Adrenal gland (tissue), 12 donors: Measurements from ENCODE around the gene MYH10. TPM values are rescaled to one million over a fixed set of nuclear protein-coding genes. Genes with fewer than 3 reads are reported as not detected.

ENCODE experiments used
- DNase-seq, 7 donors: peaks; one replicate each; pipeline ENCODE4 v3.0.0-alpha.2; 2019 to 2020
- H3K27ac ChIP-seq, 5 donors: fragments of 200-600 bp; sonication (generic) in 4 of 5; 1 replicate in 3 of 5; 2 replicates in 2 of 5; pipeline versions ENCODE4 v1.5.1 to v1.8.0; 2016 to 2020; ENCODE audit warnings: mild to moderate bottlenecking in 1 of 5
- H3K27me3 ChIP-seq: fragments of 200-600 bp; 2 replicates; pipeline ENCODE4 v1.8.0; 2021
- H3K36me3 ChIP-seq, 2 donors: fragments of 200-600 bp; replicated peaks in 1 of 2; 1 replicate in 1 of 2; 2 replicates in 1 of 2; pipeline versions ENCODE4 v1.5.1 to v1.8.0; 2018 to 2022
- H3K4me1 ChIP-seq, 2 donors: fragments of 200-600 bp; replicated peaks in 1 of 2; 1 replicate in 1 of 2; 2 replicates in 1 of 2; pipeline versions ENCODE4 v1.5.1 to v1.8.0; 2018 to 2021
- H3K4me3 ChIP-seq, 4 donors: fragments of 200-600 bp; sonication (generic) in 3 of 4; one replicate each; pipeline ENCODE4 v1.5.1; 2016 to 2018
- H3K9me3 ChIP-seq, 3 donors: fragments of 200-600 bp; sonication (generic) in 1 of 3; replicated peaks in 1 of 3; 1 replicate in 2 of 3; 2 replicates in 1 of 3; pipeline versions ENCODE4 v1.5.1 to v1.8.0; 2016 to 2021
- POLR2A ChIP-seq, 2 donors: fragments of 450-650 bp; IDR thresholded peaks; one replicate each; pipeline ENCODE4 v1.6.1; 2017; ENCODE audit warnings: antibody characterized with exemption in 2 of 2, mild to moderate bottlenecking in 2 of 2, moderate library complexity in 1 of 2
- WGBS, 4 donors: extraction: QIAGEN DNeasy Blood & Tissue Kit in 2 of 4; methylation state at CpG; one replicate each; pipeline versions ENCODE4 v1.1.5 to v1.1.7; 2013 to 2017; 5-methylcytosine and 5-hydroxymethylcytosine counted together
- intact Hi-C, 2 donors: fragments of 100-400 bp; cut with DNase I; formaldehyde crosslinking; loops; one replicate each; pipeline versions ENCODE4 v1.14.1 to v1.15.0; 2022 to 2023
- polyA plus RNA-seq, 3 donors: library from polyadenylated mRNA; stranded (reverse); fragments of 200-250 nt in 2 of 3; fragments of 350-450 nt in 1 of 3; fragmentation: Illumina TruSeq in 1 of 3; extraction: RNeasy Lipid Tissue Mini Kit (QIAGEN cat#74804) in 1 of 3; gene quantifications; one replicate each; pipeline ENCODE4 v1.2.3, GENCODE V29; 2013 to 2014
- total RNA-seq, 9 donors: library from RNA; depleted of rRNA in 4 of 9; stranded (reverse); fragments of >200 nt in 4 of 9; fragments of 120-200 nt in 1 of 9; fragmentation: NEBNext Ultra II Directional in 1 of 9; extraction: Animal tissue kit (Norgen Biotek cat#: 25700) in 1 of 9; gene quantifications; one replicate each; pipeline versions ENCODE4 v1.1.0 to v1.2.4, GENCODE V29; 2013 to 2023
- TF ChIP-seq, protein P1 (sequence below), 6 experiments: fragments of 450-650 bp in 4 of 6; fragments of 200-600 bp in 2 of 6; sonication (generic) in 1 of 6; IDR thresholded peaks; 1 replicate in 5 of 6; 2 replicates in 1 of 6; pipeline versions ENCODE4 v1.5.1 to v1.8.0; 2016 to 2021; ENCODE audit warnings: antibody characterized with exemption in 6 of 6, mild to moderate bottlenecking in 2 of 6, moderate library complexity in 1 of 6
- donor health status: healthy with polysubstance abuse.
- donor health status: Bipolar disorder and iron deficiency.
- donor health status: DM: yes; HTN: yes; CAD: no.
- donor health status: DM: no; HTN: no; CAD: no.
- donor health status: DM: no; HTN: no; CAD: no.
- donor health status: DM: yes; HTN: yes; CAD: no.

Gene MYH10
- total and polyA plus RNA-seq, 12 donors: 9.8 to 101 (median 41.0) TPM

DNA sequence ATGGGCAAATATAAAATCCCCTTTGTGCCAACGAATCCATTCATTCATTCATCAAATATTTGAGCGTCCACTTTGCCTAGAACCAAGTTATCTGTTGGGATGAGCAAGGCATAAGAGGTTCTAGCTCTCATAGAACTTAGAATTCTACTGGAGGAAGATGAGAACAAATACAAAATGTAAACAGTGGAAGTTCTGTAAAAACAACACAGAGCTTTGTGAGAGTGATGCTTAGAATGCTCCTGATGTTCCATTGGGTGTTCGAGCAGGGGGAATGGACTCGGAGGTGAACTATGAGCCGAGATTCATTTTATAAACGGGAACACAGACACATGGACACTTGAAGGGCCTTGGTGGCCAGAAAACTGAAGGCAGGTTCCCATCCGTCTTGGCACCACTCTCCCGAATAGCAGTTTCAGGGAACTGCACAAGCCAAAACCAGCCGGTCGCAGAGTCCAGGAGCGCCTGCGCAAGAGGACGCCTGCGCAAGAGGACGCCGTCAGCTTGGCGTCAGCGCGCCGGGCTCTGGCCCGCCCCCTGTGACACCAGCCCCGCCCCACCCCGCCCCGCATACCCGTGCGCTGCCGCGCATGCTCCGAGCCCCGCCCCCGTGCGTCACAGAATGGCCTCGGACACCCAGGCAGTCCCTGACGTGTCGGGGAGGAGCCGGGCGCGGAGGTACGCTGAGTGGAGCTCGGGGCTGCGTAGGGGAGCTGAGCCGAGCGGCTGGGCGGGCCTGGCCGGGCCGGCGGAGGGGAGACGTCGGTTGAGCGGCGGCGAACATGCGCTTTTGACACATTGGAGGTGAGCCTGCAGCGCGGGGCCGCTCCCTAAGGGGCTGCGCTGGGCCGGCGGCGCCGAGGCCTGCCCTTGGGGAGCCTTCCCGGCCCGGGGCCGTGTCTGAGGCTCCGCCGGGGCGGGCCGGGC, 195.0 kb downstream of the MYH10 start, which contains the start of gene NDEL1:
TSS of gene NDEL1 (plus strand) at position 640 of the 924 bp plus-strand sequence. CDS start 8,388 bp downstream, outside the sequence.
- peak within 1 kb of the TSS; percentile 98 to 100 (median 99) for H3K27ac ChIP-seq
- 2 to 35% (median 11%) methylated on average over 4 to 68 of the region's 68 CpGs for WGBS, 4 donors
- H3K4me3 ChIP-seq: peak within 1 kb of the TSS; percentile 31 to 94 (median 72)
- peaks cover 0 to 7% of the 10 kb centered on the region in 2 donors for H3K36me3 ChIP-seq
- no peaks in the 10 kb centered on the region for H3K27me3 ChIP-seq
- no peaks in the 10 kb centered on the region for H3K9me3 ChIP-seq
- peak; percentile 99 to 100 (median 99) for DNase-seq
- peak; percentile 99 to 100 for TF ChIP-seq POLR2A (IDR thresholded peaks at IDR 0.05)
- TF ChIP-seq, protein P1, sequence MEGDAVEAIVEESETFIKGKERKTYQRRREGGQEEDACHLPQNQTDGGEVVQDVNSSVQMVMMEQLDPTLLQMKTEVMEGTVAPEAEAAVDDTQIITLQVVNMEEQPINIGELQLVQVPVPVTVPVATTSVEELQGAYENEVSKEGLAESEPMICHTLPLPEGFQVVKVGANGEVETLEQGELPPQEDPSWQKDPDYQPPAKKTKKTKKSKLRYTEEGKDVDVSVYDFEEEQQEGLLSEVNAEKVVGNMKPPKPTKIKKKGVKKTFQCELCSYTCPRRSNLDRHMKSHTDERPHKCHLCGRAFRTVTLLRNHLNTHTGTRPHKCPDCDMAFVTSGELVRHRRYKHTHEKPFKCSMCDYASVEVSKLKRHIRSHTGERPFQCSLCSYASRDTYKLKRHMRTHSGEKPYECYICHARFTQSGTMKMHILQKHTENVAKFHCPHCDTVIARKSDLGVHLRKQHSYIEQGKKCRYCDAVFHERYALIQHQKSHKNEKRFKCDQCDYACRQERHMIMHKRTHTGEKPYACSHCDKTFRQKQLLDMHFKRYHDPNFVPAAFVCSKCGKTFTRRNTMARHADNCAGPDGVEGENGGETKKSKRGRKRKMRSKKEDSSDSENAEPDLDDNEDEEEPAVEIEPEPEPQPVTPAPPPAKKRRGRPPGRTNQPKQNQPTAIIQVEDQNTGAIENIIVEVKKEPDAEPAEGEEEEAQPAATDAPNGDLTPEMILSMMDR (IDR thresholded peaks at IDR 0.05): peak in 1 of 6 experiments; percentile 18
- H3K4me1 ChIP-seq: peaks cover 10 to 35% of the 10 kb centered on the region in 2 donors
- intact Hi-C loops: no loop called here

DNA sequence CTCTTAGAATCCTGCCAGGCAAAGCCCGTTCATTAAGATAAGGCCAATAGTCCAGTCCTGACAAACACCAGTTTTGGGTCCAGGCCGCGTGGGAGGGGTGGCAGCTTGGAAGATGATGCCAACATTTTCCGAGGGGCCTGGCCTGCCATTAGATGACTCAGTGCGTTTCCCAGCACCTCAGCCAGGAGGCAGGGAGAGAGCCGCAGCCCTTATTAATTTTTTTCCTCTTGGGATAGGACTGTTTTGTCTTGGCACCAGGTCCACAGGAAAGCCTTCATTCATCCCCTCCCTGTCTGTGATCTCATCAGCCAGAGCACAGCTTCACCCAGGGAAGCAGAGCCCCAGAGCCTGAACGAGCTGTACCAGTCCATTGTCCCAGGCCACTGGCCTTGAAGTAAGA, 199.6 kb downstream of the MYH10 start:
- TF ChIP-seq, protein P1 (IDR thresholded peaks at IDR 0.05): peak in 1 of 6 experiments; percentile 5
- peak in 1 of 2 donors; percentile 43 for TF ChIP-seq POLR2A (IDR thresholded peaks at IDR 0.05)
- H3K36me3 ChIP-seq: no peaks in the 10 kb centered on the region
- DNase-seq: peak; percentile 55 to 91 (median 86)
- 28 to 51% (median 44%) methylated on average over 7 of the region's 7 CpGs for WGBS, 4 donors
- peaks cover 0 to 11% of the 10 kb centered on the region in 2 donors for H3K4me1 ChIP-seq
- intact Hi-C loops: no loop called here
- no peaks in the 10 kb centered on the region for H3K9me3 ChIP-seq
- H3K27ac ChIP-seq: peak overlapping the region; percentile 29 to 86 (median 60)
- no peak overlapping the region for H3K4me3 ChIP-seq
- no peaks in the 10 kb centered on the region for H3K27me3 ChIP-seq

DNA sequence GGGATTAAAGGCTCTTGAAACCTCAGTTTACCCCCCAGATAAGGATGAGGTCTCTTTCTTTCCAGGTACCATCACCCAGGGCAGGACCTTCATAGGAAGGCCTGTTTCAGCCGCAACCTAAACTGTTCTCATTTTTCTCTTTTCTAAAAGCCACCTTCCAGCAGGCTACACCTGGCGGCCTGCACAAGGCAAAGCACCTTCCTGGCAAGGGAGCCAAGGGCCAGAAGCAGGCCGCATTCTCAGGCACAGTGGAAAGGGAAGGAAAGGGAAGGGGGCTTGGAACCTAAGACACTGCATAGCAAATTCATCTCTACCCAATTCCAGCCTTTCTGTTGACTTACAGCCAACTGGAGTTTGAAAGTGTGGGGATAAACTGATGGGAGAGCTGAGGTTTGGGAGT, 203.7 kb downstream of the MYH10 start:
- no peak overlapping the region for H3K4me3 ChIP-seq
- intact Hi-C loops: no loop called here

More for the DNA sequence above, 203.7 kb downstream of the MYH10 start:
- H3K27me3 ChIP-seq: no peaks in the 10 kb centered on the region
- no peak for TF ChIP-seq POLR2A (IDR thresholded peaks at IDR 0.05)
- TF ChIP-seq, protein P1 (IDR thresholded peaks at IDR 0.05): no peak
- WGBS, 4 donors: 90 to 99% (median 96%) methylated on average over 3 of the region's 3 CpGs
- H3K36me3 ChIP-seq: no peaks in the 10 kb centered on the region
- no peak overlapping the region for H3K27ac ChIP-seq
- H3K9me3 ChIP-seq: no peaks in the 10 kb centered on the region
- H3K4me1 ChIP-seq: peaks cover 0 to 10% of the 10 kb centered on the region in 2 donors
- DNase-seq: no peak
